GM12865 (cell line): ENCODE measurements around the gene KRTAP6-3.

Experiments
- DNase-seq: peaks from one replicate; pipeline ENCODE4 v3.0.0; 2010; ENCODE audit warnings: low read depth
- H3K4me3 ChIP-seq: 2 replicates; pipeline ENCODE4 v1.5.1; 2011; ENCODE audit warnings: mild to moderate bottlenecking, low read depth, low read length, control low read depth
- TF ChIP-seq, protein P1 (sequence below): IDR thresholded peaks from 2 replicates; pipeline ENCODE4 v1.5.1; 2011; ENCODE audit warnings: low read length, control low read depth, low read depth, inconsistent platforms; ENCODE audit not compliant: insufficient read depth; ENCODE audit errors: missing control alignments

The KRTAP6-3 gene

DNA sequence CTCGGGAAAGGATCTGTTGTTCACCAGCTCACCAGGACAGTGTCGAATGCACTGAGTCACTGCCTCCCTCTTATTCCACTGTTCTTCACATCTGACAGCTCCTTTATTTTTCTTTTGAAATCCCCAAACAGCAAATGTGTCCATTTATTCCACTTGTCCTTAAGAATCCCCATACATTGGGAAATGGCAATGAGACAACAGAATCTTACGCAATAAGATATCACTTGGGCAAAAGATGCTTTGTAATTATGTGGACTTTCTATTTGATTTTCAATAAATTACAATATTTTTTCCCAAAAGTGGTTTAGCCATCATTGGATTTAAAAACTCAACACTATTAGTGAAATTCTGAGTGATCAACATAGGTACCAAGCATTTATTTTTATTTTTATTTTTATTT lies 46.4 kb downstream of the KRTAP6-3 start:
- H3K4me3 ChIP-seq: no peak overlapping the region
- TF ChIP-seq, protein P1, sequence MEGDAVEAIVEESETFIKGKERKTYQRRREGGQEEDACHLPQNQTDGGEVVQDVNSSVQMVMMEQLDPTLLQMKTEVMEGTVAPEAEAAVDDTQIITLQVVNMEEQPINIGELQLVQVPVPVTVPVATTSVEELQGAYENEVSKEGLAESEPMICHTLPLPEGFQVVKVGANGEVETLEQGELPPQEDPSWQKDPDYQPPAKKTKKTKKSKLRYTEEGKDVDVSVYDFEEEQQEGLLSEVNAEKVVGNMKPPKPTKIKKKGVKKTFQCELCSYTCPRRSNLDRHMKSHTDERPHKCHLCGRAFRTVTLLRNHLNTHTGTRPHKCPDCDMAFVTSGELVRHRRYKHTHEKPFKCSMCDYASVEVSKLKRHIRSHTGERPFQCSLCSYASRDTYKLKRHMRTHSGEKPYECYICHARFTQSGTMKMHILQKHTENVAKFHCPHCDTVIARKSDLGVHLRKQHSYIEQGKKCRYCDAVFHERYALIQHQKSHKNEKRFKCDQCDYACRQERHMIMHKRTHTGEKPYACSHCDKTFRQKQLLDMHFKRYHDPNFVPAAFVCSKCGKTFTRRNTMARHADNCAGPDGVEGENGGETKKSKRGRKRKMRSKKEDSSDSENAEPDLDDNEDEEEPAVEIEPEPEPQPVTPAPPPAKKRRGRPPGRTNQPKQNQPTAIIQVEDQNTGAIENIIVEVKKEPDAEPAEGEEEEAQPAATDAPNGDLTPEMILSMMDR: no peak
- no peak for DNase-seq

DNA sequence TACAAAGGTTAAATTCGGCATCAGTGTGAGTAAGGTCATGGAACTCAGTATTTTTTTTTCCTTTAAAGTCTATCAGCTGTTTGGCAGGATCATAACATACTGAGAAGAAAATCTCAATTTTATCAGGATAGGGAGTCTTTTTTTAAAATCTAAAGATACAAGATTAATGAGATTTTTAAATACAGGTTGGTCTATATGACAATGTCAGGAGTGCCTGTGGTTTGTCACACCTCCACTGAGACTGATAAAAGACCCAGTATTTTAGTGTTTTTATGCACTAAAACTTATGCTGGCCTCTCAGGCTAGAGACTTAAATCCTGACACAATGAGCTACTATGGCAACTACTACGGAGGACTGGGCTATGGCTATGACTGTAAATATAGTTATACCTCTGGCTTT lies 50.3 kb downstream of the KRTAP6-3 start, which contains the start of gene KRTAP20-3:
Gene KRTAP20-3, plus strand, starts transcription at position 301 of the 400 bp plus-strand sequence.
- TF ChIP-seq, protein P1: no peak
- no peak for DNase-seq
- no peak within 1 kb of the TSS for H3K4me3 ChIP-seq
